Urothelium cell line (cell line): ENCODE data around the gene SERPINA9.

Experiments used
- DNase-seq: peaks from one replicate; pipeline ENCODE4 v3.0.0; 2011; ENCODE audit warnings: low spot score, mixed read lengths
- FAIRE-seq: peaks from 2 replicates; lab custom pipeline; 2011; peaks lifted over from hg19 to GRCh38; lab: Jason Lieb, UNC

The SERPINA9 gene

DNA sequence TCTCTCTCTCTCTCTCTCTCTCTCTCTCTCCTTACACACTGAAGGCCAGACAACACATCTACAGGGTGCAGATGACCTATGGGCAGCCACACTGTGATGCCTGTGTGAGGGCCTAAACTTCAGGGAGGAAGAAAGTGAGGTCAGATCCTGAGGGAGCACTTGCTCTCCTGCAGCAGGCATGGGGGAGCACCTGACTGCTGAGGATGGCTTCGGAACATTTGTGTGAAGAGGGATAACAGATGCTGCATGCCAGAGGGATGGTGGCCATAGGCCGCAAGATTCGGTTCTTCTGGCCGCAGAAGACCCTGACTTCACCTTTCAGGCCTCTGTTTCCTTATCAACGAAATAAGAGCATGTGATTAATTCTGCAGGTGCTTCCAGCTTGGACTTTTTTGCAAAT is 11.7 kb downstream of the SERPINA9 start:
- FAIRE-seq (no peak), DNase-seq (no peak)

DNA sequence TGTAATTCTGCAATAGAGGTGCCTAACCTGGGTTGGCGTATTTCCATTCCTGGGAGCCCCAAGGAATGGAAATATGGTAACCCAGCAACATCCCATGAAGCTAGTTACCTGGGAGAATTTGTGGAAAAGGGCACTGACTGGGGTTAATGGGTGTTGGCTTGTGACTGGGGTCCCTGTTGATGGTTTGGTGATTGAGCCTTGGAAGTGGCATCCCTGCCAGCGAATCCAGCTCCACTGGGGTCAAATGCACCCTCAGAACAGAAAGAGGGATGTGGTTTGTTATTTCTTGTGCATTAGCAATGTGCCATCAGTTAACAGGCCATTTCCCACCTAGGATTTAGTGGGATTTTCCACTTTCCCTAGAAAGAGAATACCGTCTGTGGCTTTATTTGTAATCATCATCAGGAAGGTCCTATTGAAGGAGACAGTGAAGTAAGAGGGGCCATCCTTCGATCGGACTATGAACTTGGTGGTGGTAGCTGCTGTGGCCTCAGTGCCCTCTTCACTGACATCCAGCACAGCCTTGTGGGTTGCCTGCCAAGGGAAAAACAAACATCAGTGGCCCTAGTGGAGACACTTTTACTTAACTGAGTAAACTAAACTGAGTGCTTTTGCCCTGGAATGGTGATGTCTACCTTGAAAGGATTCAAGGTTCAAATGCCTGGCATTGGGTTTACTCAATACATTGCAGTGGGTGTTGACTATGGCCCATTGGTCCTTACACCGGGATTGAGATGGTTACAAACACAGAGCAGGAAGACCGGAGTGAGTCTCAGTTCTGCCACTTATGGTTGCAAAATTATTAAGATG is 13.0 kb downstream of the SERPINA9 start:
- DNase-seq, result no peak
- FAIRE-seq, result no peak

DNA sequence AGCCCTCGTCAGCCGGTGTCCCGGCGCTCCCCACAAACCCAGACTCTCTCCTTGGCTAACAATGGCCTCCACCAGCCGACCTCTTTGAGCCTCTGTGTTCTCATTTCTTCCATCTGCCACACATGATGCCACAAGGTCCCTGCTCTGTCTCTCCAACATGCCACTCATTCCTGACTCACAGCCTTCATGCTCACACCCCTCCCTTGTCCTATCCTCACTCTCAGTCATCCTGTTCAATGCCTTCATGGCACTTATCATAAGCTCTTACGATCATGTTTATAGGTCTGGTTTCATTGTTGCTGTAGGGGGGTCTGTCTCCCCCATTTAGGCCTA is 13.8 kb downstream of the SERPINA9 start:
- FAIRE-seq, result no peak
- DNase-seq, result no peak

DNA sequence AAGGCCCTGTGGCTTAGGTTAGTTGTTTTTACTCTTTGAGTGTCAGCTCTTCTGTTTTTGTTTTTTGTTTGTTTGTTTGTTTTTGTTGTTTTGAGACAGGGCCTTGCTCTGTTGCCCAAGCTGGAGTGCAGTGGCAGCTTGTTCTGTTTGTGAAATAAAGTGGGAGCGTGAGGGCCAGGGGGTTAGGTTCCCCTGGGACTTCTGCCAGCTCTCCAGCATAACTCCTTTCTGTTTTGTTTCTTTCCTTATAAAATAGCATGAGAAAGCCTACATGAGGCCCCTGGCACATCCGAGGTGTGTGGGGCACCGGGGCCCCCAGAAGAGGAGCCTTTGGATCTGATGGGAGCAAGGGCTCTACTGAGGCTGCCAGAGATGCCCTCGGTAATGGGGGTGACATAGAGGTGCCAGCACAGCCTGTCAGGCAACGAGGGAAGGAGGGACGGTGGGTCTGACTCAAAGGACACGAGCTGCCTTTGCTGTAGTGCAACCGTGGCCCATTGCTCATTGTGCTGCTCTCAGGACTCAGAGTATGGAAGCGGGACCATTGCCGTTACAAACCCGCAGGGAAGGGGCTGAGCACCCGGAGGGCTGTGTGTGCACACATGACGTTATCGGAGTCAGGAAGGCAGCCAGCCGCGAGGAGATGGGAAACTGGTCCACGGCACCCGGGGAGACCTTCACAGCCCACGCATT is 14.3 kb downstream of the SERPINA9 start:
- DNase-seq (no peak), FAIRE-seq (no peak)

DNA sequence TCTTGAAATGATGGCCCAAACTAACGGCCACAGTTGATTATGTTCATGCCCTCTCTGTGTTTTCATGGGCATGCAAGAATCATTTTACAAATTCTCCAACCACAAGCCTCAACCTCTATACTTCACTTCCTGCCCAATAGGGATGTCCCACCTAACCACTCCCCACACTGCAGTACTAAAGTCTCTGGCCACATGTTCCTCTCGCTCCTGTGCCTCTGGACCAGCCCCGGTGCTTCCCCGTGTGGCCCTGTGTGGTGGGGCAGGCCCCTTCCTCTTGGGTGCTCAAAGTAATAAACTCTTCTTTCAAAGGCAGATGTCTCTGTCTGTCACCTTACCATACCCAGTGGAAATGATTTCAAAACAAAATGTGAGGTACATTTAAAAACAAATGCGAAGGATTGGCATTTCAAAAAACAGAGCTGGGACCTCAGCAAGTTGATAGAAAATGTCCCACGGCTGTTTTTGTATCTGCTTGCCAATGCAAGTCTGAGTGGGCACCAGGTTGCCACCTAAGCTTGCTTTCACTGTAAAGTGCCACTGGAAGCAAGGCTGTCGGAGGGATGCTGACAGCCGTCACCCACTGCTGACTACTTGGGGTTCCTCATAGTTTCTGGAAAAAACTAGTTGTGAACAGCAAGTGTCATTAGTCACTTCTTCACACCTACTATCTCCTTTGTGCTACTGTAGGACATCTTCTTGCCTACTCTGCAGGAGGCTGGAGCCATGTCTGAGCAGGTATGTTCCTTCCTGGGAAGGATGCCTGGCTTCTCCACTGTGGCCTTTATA is 15.2 kb downstream of the SERPINA9 start:
- FAIRE-seq (no peak), DNase-seq (no peak)

DNA sequence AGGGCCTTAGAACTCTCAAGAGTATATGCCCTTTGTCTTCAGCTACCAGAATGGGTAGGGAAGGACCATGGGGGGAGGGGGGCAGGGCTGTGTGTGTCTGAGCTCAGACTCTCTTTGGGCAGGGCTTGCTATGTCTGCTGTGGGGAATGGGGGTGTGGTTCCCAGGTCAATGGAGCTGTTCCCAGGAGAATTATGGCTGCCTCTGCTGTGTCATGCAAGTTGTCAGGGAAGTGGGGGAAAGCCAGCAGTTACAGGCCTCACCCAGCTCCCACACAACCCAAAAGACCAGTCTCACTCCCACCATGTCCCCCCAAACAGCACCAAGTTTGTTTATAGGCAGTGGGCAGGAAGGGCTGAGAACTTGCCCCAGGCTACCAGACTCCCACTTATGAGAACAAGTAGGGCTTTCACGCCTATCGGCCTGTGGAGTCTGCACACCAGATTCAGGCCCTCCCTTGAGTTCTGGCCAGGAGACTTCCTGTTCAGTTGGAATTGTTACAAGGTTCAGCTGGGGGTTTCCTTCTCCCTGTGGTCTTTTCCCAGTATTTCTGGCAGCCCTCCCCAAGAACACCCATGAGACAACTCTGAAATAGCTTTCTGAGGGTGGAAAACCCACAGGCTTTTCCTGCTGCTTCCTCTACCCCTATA is 17.3 kb downstream of the SERPINA9 start:
- DNase-seq, result no peak
- no peak for FAIRE-seq

DNA sequence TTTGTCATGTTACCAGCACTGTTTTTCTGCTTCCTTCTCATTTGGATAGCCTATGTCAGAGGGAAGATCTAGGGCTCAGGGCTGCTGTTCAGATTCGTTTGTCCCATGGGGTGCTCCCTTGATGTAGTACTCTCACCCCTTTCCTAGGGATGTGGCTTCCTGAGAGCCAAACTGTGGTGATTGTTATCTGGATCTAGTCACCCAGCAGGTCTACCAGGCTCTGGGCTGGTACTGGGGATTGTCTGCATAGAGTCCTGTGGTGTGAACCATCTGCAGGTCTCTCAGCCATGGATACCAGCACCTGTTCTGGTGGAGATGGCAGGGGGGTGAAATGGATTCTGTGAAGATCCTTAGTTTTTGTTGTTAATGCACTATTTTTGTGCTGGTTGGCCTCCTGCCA is 17.9 kb downstream of the SERPINA9 start:
- FAIRE-seq, result no peak
- no peak for DNase-seq

DNA sequence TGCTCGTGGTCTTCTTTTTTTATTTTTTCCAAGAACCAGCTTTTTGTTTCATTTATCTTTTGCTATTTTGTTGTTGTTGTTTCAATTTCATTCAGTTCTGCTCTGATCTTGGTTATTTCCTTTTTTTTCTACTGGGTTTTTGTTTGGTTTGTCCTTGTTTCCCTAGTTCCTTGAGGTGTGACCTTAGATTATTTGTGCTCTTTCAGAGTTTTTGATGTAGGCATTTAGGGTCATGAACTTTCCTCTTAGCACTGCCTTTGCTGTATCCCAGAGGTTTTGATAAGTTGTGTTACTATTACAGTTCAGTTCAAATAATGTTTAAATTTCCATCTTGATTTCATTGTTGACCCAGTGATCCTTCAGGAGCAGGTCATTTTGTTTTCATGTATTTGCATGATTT is 20.1 kb downstream of the SERPINA9 start:
- no peak for DNase-seq
- FAIRE-seq, result no peak

DNA sequence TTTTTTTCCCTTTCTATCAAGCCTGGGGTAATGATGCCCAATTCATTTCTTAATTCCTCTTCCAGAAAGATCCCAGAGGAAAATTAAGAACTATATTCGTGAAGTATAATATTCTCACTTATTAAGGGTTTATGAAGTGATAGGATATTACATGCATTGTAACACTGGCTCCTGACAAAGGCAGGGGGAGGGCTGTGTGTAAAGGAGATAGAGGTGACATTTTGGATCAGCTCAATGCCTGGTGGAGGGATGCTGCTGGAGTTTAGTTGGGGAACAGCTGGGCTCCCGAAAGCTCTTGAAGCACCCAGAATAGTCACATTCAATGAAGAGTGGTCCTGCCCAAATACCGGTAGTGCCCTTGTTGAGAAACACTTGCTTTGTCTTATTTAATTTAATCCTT is 24.2 kb downstream of the SERPINA9 start:
- FAIRE-seq (no peak), DNase-seq (no peak)

DNA sequence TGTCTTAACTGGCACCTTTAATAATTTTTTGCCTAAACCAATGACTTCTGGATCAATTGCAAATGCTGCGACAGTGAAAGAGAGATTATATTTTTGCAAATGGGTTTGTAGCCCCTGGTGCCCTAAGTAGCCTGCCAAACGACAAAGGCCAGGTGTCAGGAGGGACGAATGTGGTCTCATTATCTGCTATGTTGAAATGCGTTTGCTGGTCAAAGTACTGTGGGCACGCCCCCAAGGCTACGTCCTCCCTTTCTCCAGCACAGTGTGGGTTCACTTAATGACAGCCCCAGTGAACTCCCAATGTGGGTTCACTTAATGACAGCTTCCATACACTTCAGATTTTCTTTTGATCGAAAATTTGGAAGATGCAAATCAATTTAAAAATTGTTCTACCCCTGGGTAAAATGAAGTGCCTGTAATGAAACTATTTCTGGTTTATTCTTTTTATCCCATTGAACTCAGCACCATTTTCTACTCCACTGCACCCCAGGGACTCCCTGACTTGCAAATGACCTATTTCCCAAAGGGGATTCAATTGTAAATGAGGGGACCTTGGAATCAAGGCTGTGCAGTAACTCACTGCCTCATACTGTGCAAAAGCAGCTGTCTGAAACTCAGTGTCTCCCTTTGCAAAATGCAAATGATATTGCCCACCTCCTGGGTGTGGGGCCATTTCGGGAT is 24.8 kb downstream of the SERPINA9 start:
- FAIRE-seq (no peak), DNase-seq (no peak)

DNA sequence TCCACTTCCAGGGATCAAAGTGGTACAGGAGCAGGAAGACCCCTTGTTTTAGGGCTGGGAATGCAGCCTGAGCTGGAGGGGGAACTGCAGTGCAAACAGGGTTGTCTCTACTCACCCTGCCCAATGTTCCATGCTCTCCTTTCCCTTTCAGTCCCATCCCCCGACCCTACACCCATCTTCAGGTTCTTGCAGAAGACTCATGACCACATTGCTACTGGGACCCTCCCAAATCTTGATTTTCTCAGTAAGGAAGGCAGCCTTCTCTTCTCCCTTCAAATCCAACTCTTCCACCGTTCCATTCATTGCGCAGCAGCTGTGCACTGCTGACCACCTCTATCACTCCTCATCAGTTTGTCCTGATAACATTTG is 25.3 kb downstream of the SERPINA9 start:
- DNase-seq (no peak), FAIRE-seq (no peak)

DNA sequence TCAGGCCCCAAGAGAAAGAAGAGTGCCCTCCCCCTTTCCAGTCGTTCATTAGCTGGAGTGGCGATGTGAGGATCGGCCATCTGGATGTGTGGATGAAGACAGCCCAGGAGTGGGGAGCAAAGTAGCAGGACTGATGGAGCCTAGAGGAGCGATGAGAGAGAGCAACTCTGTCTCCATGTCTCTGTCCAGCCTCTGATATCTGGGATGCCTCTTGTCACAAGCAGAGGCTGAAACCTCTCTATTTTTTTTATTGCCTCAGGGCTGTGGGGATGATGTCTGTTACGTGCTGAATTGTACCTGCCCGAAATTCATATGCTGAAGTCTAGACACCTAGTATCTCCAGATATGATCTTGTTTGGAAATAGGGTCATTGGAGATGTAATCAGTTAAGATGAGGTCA is 26.1 kb downstream of the SERPINA9 start:
- DNase-seq (no peak), FAIRE-seq (no peak)

DNA sequence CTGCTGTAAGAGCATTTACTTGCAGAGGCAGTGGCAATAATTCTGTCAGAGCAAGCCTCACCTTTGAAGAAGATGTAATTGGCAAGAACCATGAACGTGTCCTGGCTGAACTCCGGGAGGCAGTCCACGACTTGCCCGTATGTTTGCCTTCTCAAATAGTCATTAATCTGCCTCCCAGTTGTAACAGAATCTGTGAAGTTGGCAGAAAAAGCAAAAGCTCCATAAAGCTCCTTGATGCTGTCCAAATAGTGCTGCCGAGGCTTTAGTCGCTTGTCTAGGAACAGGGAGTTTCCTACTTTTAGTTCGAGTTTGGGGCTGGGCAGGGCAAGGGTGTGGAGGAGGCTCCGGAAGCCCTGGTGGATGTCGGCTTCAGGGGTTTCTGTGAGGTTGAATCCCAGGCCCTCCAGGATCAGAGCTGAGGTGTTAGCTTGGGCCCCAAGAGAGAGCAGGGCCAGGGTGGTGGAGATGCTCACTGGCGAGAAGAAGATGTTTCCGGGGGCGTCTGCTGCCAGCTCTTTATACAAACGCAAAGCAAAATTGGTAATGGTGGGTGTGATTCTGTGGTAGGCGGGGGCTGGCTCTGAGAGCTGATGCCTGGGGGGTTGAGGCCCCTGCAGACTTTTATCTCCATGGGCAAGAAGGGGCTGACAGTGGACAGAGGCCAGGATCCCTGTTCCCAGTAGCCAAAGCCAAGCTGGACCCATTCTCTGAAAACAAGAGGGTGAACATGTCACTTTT is 27.8 kb downstream of the SERPINA9 start:
- FAIRE-seq, result no peak
- no peak for DNase-seq

DNA sequence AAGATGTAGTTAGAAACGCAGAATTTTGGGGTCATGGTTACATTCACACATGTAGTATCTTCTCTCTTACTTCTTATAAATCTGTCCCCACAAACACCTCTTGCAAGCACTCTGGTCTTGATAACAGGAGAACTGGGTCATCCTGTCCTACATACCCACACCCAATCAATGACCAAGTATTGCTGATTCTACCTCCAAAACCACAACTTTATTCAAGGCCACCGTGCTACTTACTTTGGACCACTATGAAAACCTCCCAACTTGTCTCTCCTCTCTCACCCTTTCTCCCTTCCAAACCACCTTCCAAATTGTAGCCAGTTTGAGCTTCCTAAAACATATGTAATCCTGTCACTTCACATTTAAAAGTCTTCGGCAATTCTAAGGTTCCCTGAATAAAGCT is 28.8 kb downstream of the SERPINA9 start:
- DNase-seq (no peak), FAIRE-seq (no peak)

DNA sequence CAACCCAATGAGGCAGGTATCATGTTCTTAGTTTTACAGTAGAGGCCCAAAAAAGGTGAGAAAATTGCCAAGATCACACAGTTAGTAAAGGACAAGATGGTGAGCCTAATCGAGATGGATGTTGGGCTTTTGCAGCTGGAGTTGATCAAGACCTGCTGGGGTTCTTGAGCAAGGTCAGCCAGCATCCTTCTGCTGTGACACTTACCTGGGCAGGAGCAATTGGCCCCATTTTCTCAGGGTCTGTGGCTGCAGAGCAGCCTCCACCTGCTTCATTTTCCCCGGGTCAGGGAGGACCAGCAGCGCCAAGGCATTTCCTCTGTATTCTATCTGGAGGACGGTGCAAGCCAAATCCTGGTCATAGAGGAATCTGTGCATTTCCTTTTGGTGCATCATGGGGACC is 29.9 kb downstream of the SERPINA9 start:
- DNase-seq, result no peak
- FAIRE-seq, result no peak

DNA sequence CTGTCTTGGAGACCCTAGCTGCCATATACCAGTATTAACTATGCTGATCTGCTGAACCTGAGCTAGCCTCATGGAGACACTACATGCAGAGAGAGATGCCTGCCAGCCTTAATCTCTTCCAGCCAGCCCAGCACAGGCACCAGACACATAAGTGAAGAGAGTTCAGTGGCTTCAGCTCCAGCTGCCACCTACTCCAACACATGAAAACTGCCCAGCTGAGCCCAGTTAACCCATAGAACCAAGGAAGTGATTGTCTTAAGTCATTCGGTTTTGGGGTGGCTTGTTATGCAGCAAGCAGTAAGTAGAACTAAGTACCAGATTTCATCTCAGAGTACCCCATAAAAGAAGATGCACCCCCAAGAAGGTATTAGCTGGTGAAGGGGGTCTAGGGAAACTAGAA is 31.0 kb downstream of the SERPINA9 start:
- no peak for DNase-seq

DNA sequence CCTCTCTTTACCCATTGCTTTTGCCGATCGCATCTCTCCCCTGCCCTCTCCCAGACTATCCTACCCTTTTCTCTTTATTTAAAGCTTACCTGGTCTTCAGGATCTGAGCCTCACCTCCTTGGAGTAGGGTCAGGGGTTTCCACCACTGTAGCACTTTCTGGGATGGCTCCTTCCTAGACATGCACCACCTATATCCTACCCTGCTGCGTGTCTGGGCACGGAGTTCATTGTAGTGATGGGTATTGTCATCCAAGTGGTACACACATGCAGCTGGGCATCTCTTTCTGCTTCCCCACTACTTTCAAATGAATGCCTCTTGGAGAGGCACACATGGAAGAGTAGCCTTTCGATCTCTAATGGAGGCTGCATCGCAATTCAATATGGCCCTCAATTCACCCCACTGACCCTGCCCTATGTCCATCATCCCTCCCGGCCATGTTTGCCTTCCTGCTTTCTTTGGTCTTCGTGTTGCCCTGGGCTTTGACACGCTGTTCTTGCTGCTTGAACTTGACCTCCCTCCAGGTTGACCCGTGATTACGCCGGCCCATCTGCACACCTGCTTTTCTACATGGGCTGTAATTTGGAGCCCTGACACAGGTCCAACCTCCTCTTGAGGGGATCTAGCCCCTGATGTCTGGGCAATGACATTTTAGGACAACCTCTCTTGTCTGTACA is 34.3 kb downstream of the SERPINA9 start:
- FAIRE-seq (no peak), DNase-seq (no peak)

More for the DNA sequence above, 31.0 kb downstream of the SERPINA9 start:
- no peak for FAIRE-seq

DNA sequence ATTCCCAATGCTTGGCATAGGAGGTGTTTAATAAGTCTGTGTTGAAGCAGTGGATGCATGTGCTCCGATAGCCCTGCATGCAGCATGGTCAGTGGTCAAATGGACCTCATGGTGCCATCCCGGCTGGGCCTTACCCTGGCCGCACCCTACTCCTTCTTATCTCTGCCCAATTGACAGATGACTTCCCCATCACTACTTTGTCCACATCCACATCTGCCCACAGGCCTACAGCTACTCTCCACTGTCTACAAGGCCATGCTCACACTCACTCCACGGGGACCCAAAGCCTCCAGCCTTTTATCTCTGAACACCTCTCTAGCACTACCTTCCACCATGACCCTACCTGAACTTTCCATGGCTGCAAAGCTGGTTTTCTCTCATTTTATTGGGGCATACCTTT is 34.9 kb downstream of the SERPINA9 start:
- FAIRE-seq (no peak), DNase-seq (no peak)

DNA sequence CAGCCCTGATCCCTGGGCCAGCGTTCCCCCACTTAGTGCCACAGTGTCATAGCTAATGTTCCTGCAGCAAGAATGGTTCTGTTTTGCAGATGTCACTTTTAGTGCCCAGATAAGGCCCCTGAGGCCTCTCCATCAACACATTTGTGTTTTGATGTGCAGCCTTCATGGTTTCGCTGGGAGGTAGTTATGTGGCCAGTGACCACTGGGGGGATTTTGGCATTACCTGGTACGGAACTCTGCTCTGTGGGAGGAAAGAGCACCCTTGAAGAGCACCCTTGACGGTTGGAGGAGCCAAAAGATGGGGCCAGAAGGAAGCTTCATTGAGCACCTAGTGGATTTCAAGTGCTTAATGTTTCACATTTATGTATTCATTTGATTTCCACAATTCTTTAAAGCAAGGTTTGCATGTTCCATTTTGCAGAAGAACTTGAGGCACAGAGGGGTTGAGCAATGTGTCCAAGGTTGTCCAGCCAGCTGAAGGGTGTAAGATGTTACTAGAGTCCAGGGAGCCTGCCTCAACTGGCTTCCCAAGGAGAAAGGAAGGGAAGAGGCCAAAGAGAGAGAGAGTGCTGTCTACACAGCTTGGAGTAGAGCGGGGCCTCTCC is 36.4 kb downstream of the SERPINA9 start:
- FAIRE-seq (no peak), DNase-seq (no peak)
